Measurements from ENCODE around the gene LCE4A.
"Not testable (repeated sequence)": the region's sequence is repeated elsewhere in the genome, so short reads cannot be mapped to it uniquely, and the experiment has no call there.

LCE4A gene, protein sequence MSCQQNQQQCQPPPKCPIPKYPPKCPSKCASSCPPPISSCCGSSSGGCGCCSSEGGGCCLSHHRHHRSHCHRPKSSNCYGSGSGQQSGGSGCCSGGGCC
- 0 reads per million in 9 experiments for total RNA-seq

DNA sequence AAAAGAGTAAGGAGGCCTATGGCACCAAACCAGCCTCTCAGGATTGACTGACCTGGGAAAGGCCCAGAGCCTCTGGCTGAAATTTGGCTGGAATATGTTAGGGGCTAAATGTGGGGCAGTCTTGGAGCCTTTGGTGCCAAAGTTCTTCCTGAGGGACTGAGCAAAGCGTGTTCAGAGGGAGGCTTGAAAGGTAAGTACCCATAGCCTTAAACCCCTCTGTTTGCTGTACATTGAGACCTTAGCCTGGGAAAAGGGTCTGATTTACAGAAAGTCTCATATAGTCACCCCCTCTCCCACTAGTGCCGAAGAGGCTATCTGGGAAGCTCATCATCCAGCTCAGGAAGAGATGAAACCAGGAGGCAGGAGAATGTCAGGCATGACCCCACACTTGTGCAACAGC lies at the start of gene LCE4A:
LCE4A (plus strand) TSS at position 301 of the 400 bp plus-strand sequence. CDS start 916 bp downstream, outside the sequence.
- Mint-ChIP-seq H3K27ac (no peak within 1 kb of the TSS), H3K36me3 (ENCODE audit: insufficient read depth) (no peaks in the 10 kb centered on the region), H3K4me1 (ENCODE audit: low read depth in 2 of 2) (no peaks in the 10 kb centered on the region), H3K27me3 (peaks cover 21 to 68% of the 10 kb centered on the region in 2 donors), H3K4me3 (no peak within 1 kb of the TSS), H3K9me3 (peaks cover 0 to 2% of the 10 kb centered on the region in 2 donors)
- DNase-seq (no peak), ATAC-seq (replicated peaks) (no peak)

DNA sequence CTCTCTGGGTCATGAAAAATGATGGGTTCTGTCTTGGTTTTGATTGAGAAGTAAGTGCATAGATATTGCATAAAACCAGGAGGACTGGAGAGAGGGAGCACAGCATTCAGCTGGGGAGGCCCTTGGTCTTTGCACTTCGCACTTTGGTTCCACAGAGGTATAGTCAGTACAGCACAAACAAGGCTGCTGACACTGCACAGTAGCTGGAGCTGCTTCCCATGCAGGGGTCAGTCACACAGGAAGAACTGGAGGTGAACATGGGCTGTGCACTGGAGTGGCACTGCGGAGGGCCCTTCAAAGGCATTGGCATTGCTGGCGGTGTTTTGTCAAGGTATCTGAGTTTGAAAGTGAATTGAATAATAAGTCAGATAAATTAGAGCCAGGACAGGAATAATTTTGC lies 49.3 kb upstream of the LCE4A start:
- H3K4me1 Mint-ChIP-seq (ENCODE audit: low read depth in 2 of 2), result peaks cover 2 to 3% of the 10 kb centered on the region in 2 donors
- H3K27me3 Mint-ChIP-seq, result peaks cover 20 to 50% of the 10 kb centered on the region in 2 donors
- DNase-seq, result no peak
- no peak overlapping the region for H3K4me3 Mint-ChIP-seq
- H3K36me3 Mint-ChIP-seq (ENCODE audit: insufficient read depth), result no peaks in the 10 kb centered on the region
- no peak overlapping the region for H3K27ac Mint-ChIP-seq
- ATAC-seq (replicated peaks), result no peak
- no peaks in the 10 kb centered on the region for H3K9me3 Mint-ChIP-seq

DNA sequence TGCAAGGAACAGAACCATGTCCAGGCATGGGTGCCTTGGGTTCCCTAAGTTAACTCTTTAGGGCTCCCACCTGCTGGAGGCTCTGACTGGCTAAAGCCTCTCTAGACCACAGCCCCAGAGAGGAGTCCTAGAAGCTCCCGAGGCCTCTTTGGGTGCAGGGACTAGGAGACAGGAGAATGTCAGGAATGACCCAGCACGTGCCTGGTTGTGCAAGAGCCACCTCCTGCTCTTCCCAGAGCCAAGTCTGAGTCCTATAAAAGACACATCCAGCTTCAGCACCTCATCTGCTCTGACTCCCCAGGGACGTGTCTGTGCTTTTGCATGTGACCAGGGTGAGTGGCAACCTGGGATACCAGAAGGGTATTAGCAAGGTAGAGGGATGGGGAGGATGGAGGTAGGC lies 44.9 kb upstream of the LCE4A start, which contains the start of gene LCE2D:
LCE2D (plus strand) TSS at position 283 of the 400 bp plus-strand sequence. CDS start 726 bp downstream, outside the sequence.
- H3K27ac Mint-ChIP-seq, result no peak within 1 kb of the TSS

DNA sequence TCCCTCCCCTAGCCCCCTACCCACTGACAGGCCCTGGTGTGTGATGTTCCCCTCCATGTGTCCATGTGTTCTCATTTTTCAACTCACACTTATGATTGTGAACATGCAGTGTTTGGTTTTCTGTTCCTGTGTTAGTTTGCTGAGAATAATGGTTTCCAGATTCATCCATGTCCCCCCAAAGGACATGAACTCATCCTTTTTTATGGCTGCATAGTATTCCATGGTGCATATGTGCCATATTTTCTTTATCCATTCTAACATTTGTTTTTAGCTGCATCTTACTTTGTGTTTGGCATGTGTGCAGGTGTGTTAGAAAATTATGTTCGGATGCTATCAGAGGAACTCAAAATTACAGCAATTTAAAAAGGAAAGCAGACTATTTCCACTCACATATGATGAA lies 41.8 kb upstream of the LCE4A start:
- not testable (repeated sequence) for DNase-seq; H3K27ac Mint-ChIP-seq; ATAC-seq (replicated peaks); H3K9me3 Mint-ChIP-seq; H3K4me1 Mint-ChIP-seq (ENCODE audit: low read depth in 2 of 2); H3K4me3 Mint-ChIP-seq; H3K36me3 Mint-ChIP-seq (ENCODE audit: insufficient read depth)
- peaks cover 38 to 68% of the 10 kb centered on the region in 2 donors for H3K27me3 Mint-ChIP-seq

More for the DNA sequence above, 44.9 kb upstream of the LCE4A start, which contains the start of gene LCE2D:
- peaks cover 38 to 67% of the 10 kb centered on the region in 2 donors for H3K27me3 Mint-ChIP-seq
- no peaks in the 10 kb centered on the region for H3K9me3 Mint-ChIP-seq
- DNase-seq, result no peak
- H3K4me3 Mint-ChIP-seq, result no peak within 1 kb of the TSS
- H3K4me1 Mint-ChIP-seq (ENCODE audit: low read depth in 2 of 2), result no peaks in the 10 kb centered on the region
- no peaks in the 10 kb centered on the region for H3K36me3 Mint-ChIP-seq (ENCODE audit: insufficient read depth)
- ATAC-seq (replicated peaks), result no peak

DNA sequence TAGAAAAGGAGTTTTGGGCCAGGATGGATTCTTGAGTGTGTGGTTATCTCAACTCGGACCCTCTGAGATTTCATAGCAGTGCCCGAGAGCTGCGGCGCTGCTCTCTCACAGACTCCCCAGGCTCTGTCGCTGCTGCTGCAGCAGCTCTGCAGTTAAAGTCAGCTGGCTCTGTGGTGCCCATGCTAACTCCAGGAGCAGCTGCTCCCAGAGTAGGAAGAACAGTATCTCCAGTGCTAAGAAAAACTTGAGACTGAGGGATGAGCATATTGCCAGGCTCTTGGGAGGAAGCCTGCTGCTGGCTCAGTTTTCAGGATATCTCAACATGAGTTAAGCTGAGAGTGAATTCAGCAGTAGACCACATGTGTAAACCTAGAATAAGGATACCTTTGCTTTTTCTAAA lies 40.3 kb upstream of the LCE4A start:
- Mint-ChIP-seq H3K9me3 (no peaks in the 10 kb centered on the region), H3K27ac (no peak overlapping the region), H3K36me3 (ENCODE audit: insufficient read depth) (no peaks in the 10 kb centered on the region), H3K27me3 (peaks cover 30 to 60% of the 10 kb centered on the region in 2 donors), H3K4me1 (ENCODE audit: low read depth in 2 of 2) (no peaks in the 10 kb centered on the region), H3K4me3 (no peak overlapping the region)
- ATAC-seq (replicated peaks), result no peak
- no peak for DNase-seq

DNA sequence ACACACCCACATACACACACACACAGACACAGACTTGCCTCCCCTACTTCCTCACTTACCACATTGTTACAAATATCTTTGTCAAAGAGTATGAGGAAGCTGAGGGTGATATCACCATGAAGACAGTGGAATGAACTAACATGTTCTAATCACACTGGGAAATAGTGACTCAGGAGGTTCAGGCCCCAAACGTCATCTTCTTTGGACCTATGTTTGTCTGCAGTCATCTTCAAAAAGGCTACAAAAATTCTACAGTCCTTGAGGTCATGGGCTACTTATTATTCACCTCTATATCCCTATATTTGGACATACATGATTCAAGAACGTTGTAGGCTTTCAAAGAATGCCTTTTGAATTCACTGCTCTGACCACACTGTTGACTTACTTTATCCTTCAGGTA lies 34.9 kb upstream of the LCE4A start:
- H3K4me1 Mint-ChIP-seq (ENCODE audit: low read depth in 2 of 2), result no peaks in the 10 kb centered on the region
- H3K4me3 Mint-ChIP-seq, result no peak overlapping the region
- H3K27me3 Mint-ChIP-seq, result peaks cover 23 to 47% of the 10 kb centered on the region in 2 donors
- no peak for ATAC-seq (replicated peaks)
- no peak overlapping the region for H3K27ac Mint-ChIP-seq
- H3K9me3 Mint-ChIP-seq, result no peaks in the 10 kb centered on the region
- no peaks in the 10 kb centered on the region for H3K36me3 Mint-ChIP-seq (ENCODE audit: insufficient read depth)
- no peak for DNase-seq

DNA sequence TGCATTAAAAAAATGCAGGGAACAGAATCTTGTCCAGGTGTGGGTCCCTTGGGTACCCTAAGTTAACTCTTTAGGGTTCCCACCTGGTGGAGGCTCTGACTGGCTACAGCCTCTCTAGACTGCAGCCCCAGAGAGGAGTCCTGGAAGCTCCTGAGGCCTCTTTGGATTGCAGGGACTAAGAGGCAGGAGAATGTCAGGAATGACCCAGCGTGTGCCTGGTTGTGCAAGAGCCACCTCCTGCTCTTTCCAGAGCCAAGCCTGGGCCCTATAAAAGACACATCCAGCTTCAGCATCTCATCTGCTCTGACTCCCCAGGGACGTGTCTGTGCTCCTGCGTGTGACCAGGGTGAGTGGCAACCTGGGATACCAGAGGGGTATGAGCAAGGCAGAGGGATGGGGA lies 33.0 kb upstream of the LCE4A start, which contains the start of gene LCE2C:
LCE2C (plus strand) TSS at position 297 of the 400 bp plus-strand sequence. CDS start 737 bp downstream, outside the sequence.
- not testable (repeated sequence) for ATAC-seq (replicated peaks); H3K4me3 Mint-ChIP-seq; H3K4me1 Mint-ChIP-seq (ENCODE audit: low read depth in 2 of 2); H3K27ac Mint-ChIP-seq; DNase-seq; H3K9me3 Mint-ChIP-seq; H3K36me3 Mint-ChIP-seq (ENCODE audit: insufficient read depth)
- peaks cover 42 to 67% of the 10 kb centered on the region in 2 donors for H3K27me3 Mint-ChIP-seq

DNA sequence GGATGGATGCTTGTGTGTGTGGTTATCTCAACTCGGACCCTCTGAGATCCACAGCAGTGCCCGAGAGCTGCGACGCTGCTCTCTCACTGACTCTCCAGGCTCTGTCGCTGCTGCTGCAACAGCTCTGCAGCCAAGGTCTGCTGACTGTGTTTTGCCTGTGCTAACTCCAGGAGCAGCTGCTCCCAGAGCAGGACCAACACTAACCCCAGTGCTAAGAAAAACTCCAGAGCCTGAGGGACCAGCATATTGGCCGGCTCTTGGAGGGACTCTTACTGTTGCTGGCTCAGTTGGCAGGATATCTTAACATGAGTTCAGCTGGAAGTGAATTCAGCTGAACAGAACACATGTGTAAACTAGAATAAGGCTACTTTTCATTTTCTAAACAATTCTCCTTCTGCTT lies 28.5 kb upstream of the LCE4A start:
- Mint-ChIP-seq H3K36me3 (ENCODE audit: insufficient read depth) (no peaks in the 10 kb centered on the region), H3K4me1 (ENCODE audit: low read depth in 2 of 2) (no peaks in the 10 kb centered on the region), H3K27ac (no peak overlapping the region), H3K4me3 (no peak overlapping the region), H3K9me3 (no peaks in the 10 kb centered on the region), H3K27me3 (peaks cover 63 to 74% of the 10 kb centered on the region in 2 donors)
- no peak for ATAC-seq (replicated peaks)
- no peak for DNase-seq

DNA sequence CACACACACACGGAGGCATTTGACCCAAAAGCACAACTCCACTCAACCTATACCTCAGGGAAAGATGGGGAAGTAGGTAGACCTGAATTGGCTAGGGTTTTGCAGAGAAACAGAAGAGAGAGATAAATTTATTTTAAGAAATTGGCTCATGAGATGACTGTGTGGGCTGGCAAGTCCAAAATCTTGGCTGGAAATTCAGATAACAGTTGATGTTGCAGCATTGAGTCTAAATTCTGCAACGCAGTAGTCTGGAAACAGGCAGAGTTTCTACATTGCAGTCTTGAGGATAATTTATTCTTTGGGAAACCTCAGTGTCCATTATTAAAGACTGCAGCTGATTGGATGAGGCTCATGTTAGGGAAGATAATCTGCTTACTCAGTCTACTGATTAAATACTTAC lies 26.3 kb upstream of the LCE4A start:
- H3K27me3 Mint-ChIP-seq, result peaks cover 57 to 77% of the 10 kb centered on the region in 2 donors

DNA sequence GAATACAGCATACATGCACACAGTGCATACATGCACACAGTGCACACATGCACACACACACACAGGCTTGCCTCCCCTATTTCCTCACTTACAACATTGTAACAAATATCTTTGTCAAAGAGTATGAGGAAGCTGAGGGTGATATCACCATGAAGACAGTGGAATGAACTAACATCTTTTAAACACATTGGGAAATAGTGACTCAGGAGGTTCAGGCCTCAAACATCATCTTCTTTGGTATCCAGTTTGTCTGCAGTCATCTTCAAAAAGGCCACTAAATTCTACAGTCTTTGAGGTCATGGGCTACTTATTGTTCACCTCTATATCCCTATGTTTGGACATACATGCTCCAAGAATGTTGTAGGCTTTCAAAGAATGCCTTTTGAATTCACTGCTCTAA lies 24.1 kb upstream of the LCE4A start:
- H3K36me3 Mint-ChIP-seq (ENCODE audit: insufficient read depth), result peaks cover 3% of the 10 kb centered on the region
- no peaks in the 10 kb centered on the region for H3K4me1 Mint-ChIP-seq (ENCODE audit: low read depth in 2 of 2)
- no peak overlapping the region for H3K27ac Mint-ChIP-seq
- ATAC-seq (replicated peaks) (no peak), DNase-seq (no peak)
- H3K4me3 Mint-ChIP-seq, result no peak overlapping the region
- peaks cover 60 to 80% of the 10 kb centered on the region in 2 donors for H3K27me3 Mint-ChIP-seq
- H3K9me3 Mint-ChIP-seq, result no peaks in the 10 kb centered on the region

More for the DNA sequence above, 26.3 kb upstream of the LCE4A start:
- peaks cover 3% of the 10 kb centered on the region for H3K36me3 Mint-ChIP-seq (ENCODE audit: insufficient read depth)
- DNase-seq, result no peak
- no peaks in the 10 kb centered on the region for H3K4me1 Mint-ChIP-seq (ENCODE audit: low read depth in 2 of 2)
- ATAC-seq (replicated peaks), result no peak
- no peak overlapping the region for H3K27ac Mint-ChIP-seq
- no peak overlapping the region for H3K4me3 Mint-ChIP-seq
- no peaks in the 10 kb centered on the region for H3K9me3 Mint-ChIP-seq

DNA sequence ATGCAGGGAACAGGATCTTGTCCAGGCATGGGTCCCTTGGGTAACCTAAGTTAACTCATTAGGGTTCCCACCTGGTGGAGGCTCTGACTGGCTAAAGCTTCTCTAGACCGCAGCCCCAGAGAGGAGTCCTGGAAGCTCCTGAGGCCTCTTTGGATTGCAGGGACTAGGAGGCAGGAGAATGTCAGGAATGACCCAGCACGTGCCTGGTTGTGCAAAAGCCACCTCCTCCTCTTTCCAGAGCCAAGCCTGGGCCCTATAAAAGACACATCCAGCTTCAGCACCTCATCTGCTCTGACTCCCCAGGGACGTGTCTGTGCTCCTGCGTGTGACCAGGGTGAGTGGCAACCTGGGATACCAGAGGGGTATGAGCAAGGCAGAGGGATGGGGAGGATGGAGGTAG lies 22.1 kb upstream of the LCE4A start, which contains the start of gene LCE2B:
LCE2B (plus strand) TSS at position 301 of the 400 bp plus-strand sequence. CDS start 721 bp downstream, outside the sequence.
- H3K9me3 Mint-ChIP-seq; ATAC-seq (replicated peaks); H3K4me3 Mint-ChIP-seq; H3K36me3 Mint-ChIP-seq (ENCODE audit: insufficient read depth); H3K4me1 Mint-ChIP-seq (ENCODE audit: low read depth in 2 of 2); DNase-seq; H3K27ac Mint-ChIP-seq: not testable (repeated sequence)
- peaks cover 60 to 80% of the 10 kb centered on the region in 2 donors for H3K27me3 Mint-ChIP-seq

DNA sequence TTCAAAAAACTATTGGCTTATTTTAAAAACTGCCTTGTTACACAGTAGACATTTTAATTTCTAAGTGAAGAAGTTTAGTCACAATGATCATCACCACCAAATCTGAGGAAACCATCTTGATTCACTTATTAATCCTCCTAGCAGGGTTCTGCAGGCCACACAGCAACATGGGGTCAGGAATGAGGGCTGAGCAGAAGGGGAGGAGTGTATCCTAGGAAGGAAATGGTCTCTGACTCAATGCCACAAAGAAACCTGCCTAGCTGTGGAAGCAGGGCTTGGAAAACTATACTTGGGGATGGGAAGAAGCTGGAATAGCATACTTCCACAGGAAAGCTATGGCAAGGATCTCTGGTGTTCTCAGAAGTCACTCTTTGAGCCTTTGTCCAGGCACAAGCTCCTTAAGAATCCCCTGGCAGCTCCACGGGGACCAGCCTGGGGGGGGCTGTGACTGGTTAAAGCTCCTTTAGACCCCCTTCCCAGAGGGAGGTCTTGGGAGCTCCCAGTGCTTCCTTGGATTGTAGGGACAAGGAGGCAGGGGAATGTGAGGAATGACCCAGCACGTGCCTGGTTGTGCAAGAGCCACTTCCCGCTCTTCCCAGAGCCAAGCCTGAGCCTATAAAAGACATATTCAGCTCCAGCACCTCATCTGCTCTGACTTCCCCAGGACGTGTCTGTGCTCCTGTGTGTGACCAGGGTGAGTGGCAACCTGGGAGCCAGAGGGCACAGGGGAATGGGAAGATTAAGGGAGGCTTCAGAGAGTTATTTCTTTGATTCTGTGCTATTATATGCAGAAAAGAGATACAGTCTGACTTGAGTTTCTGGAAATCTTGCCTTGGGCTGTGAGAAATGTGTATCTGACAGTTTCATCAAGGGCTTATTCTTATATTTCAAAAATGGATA lies 10.0 kb upstream of the LCE4A start, which contains the start of gene LCE2A:
LCE2A (plus strand) TSS at position 645 of the 900 bp plus-strand sequence. CDS start 557 bp downstream, outside the sequence.
- no peaks in the 10 kb centered on the region for H3K36me3 Mint-ChIP-seq (ENCODE audit: insufficient read depth)
- ATAC-seq (replicated peaks) (no peak), DNase-seq (no peak)
- no peak within 1 kb of the TSS for H3K27ac Mint-ChIP-seq
- H3K4me3 Mint-ChIP-seq, result no peak within 1 kb of the TSS
- H3K9me3 Mint-ChIP-seq, result no peaks in the 10 kb centered on the region
- H3K27me3 Mint-ChIP-seq, result peaks cover 19 to 24% of the 10 kb centered on the region in 2 donors
- no peaks in the 10 kb centered on the region for H3K4me1 Mint-ChIP-seq (ENCODE audit: low read depth in 2 of 2)

DNA sequence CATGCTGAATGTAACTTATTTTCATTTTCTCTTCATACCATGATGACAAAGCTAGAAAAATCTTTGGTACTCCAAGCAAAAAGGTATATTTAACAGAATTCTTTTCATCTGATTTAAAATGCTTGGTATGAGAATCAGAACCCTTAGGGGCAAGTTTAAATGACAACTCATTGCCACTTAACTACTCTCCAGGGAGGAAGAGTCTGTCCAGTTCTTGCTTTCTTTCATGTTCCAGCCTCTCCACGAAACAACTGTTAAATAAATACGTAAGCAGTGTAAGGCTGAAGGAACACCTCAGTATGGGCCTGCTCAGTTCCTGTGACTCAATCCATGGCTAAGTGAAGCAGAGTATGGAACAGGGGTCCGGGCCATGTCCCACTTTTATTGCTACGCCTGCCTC lies 8.2 kb upstream of the LCE4A start:
- no peaks in the 10 kb centered on the region for H3K4me1 Mint-ChIP-seq (ENCODE audit: low read depth in 2 of 2)
- H3K27me3 Mint-ChIP-seq, result peaks cover 9 to 12% of the 10 kb centered on the region in 2 donors
- no peak overlapping the region for H3K27ac Mint-ChIP-seq
- no peaks in the 10 kb centered on the region for H3K36me3 Mint-ChIP-seq (ENCODE audit: insufficient read depth)
- H3K9me3 Mint-ChIP-seq, result no peaks in the 10 kb centered on the region
- ATAC-seq (replicated peaks), result no peak
- H3K4me3 Mint-ChIP-seq, result no peak overlapping the region
- no peak for DNase-seq
